IPS-20b (cell line): ENCODE results near the gene TMPRSS11D.

ENCODE experiments used
- H3K27ac ChIP-seq: one replicate; pipeline ENCODE4 v1.5.1; 2013; ENCODE audit warnings: low read length
- H3K27me3 ChIP-seq: 2 replicates; pipeline ENCODE4 v1.6.1; 2013; ENCODE audit warnings: mild to moderate bottlenecking, low read length, inconsistent platforms; ENCODE audit not compliant: insufficient read depth
- H3K36me3 ChIP-seq: 2 replicates; pipeline ENCODE4 v1.6.1; 2013; ENCODE audit warnings: low read depth, mild to moderate bottlenecking, inconsistent platforms, low read length, moderate library complexity; ENCODE audit not compliant: insufficient read depth
- H3K4me1 ChIP-seq: 2 replicates; pipeline ENCODE4 v1.6.1; 2013; ENCODE audit warnings: mild to moderate bottlenecking, control low read depth, inconsistent platforms, low read length, moderate library complexity; ENCODE audit not compliant: insufficient read depth
- H3K4me3 ChIP-seq: 2 replicates; pipeline ENCODE4 v1.5.1; 2013; ENCODE audit warnings: mild to moderate bottlenecking, low read length, inconsistent platforms
- H3K9ac ChIP-seq: 2 replicates; pipeline ENCODE4 v1.6.1; 2013; ENCODE audit warnings: low read depth, mild to moderate bottlenecking, inconsistent platforms, low read length, moderate library complexity
- H3K9me3 ChIP-seq: 2 replicates; pipeline ENCODE4 v1.6.1; 2013; ENCODE audit warnings: mild to moderate bottlenecking, low read depth, low read length, inconsistent platforms; ENCODE audit not compliant: insufficient read depth

Gene TMPRSS11D

GRCh38 chr4:67820903-67821302, 62.9 kb downstream of the TMPRSS11D start:
- Histone ChIP-seq H3K27me3 (no peaks in the 10 kb centered on the region), H3K27ac (no peak overlapping the region), H3K36me3 (no peaks in the 10 kb centered on the region), H3K9me3 (no peaks in the 10 kb centered on the region), H3K9ac (no peak overlapping the region), H3K4me1 (no peaks in the 10 kb centered on the region), H3K4me3 (no peak overlapping the region)

- Histone ChIP-seq H3K4me1 (no peaks in the 10 kb centered on the region), H3K27ac (no peak overlapping the region), H3K27me3 (no peaks in the 10 kb centered on the region), H3K9me3 (no peaks in the 10 kb centered on the region), H3K4me3 (no peak overlapping the region), H3K9ac (no peak overlapping the region), H3K36me3 (no peaks in the 10 kb centered on the region)
Observed at GRCh38 chr4:67810011-67810410, 73.8 kb downstream of the TMPRSS11D start.

- H3K4me1 ChIP-seq = no peaks in the 10 kb centered on the region
- no peaks in the 10 kb centered on the region for H3K27me3 ChIP-seq
- no peak overlapping the region for H3K4me3 ChIP-seq
- no peaks in the 10 kb centered on the region for H3K9me3 ChIP-seq
- H3K36me3 ChIP-seq = no peaks in the 10 kb centered on the region
- H3K9ac ChIP-seq = no peak overlapping the region
- no peak overlapping the region for H3K27ac ChIP-seq
Observed at GRCh38 chr4:67809502-67809901, 74.3 kb downstream of the TMPRSS11D start.

- Histone ChIP-seq H3K27me3 (no peaks in the 10 kb centered on the region), H3K4me1 (no peaks in the 10 kb centered on the region), H3K9me3 (no peaks in the 10 kb centered on the region), H3K4me3 (no peak overlapping the region), H3K36me3 (no peaks in the 10 kb centered on the region), H3K9ac (no peak overlapping the region), H3K27ac (no peak overlapping the region)
Observed at GRCh38 chr4:67796810-67797209, 87.0 kb downstream of the TMPRSS11D start.

- H3K27ac ChIP-seq = no peak overlapping the region
- H3K4me3 ChIP-seq = no peak overlapping the region
- H3K36me3 ChIP-seq = no peaks in the 10 kb centered on the region
- H3K9me3 ChIP-seq = no peaks in the 10 kb centered on the region
- no peaks in the 10 kb centered on the region for H3K27me3 ChIP-seq
- no peak overlapping the region for H3K9ac ChIP-seq
- no peaks in the 10 kb centered on the region for H3K4me1 ChIP-seq
Observed at GRCh38 chr4:67790721-67791120, 93.1 kb downstream of the TMPRSS11D start.

GRCh38 chr4:67787311-67787710, 96.5 kb downstream of the TMPRSS11D start:
- no peaks in the 10 kb centered on the region for H3K4me1 ChIP-seq
- H3K9ac ChIP-seq = no peak overlapping the region
- H3K9me3 ChIP-seq = no peaks in the 10 kb centered on the region
- H3K27ac ChIP-seq = no peak overlapping the region
- H3K27me3 ChIP-seq = no peaks in the 10 kb centered on the region
- H3K36me3 ChIP-seq = no peaks in the 10 kb centered on the region
- H3K4me3 ChIP-seq = no peak overlapping the region

- no peaks in the 10 kb centered on the region for H3K4me1 ChIP-seq
Observed at GRCh38 chr4:67785528-67785927, 98.3 kb downstream of the TMPRSS11D start.

GRCh38 chr4:67779631-67780030, 104.2 kb downstream of the TMPRSS11D start:
- Histone ChIP-seq H3K27me3 (no peaks in the 10 kb centered on the region), H3K4me1 (0 out of 2 replicates have a peak, but pooled peaks cover 2% of the 10 kb centered on the region), H3K4me3 (no peak overlapping the region), H3K27ac (no peak overlapping the region), H3K36me3 (no peaks in the 10 kb centered on the region), H3K9ac (no peak overlapping the region), H3K9me3 (no peaks in the 10 kb centered on the region)

More at GRCh38 chr4:67785528-67785927, 98.3 kb downstream of the TMPRSS11D start:
- Histone ChIP-seq H3K9ac (no peak overlapping the region), H3K9me3 (no peaks in the 10 kb centered on the region), H3K4me3 (no peak overlapping the region), H3K27ac (no peak overlapping the region), H3K36me3 (no peaks in the 10 kb centered on the region), H3K27me3 (no peaks in the 10 kb centered on the region)

GRCh38 chr4:67776746-67777145, 107.1 kb downstream of the TMPRSS11D start:
- Histone ChIP-seq H3K4me1 (0 out of 2 replicates have a peak, but pooled peaks cover 2% of the 10 kb centered on the region), H3K9ac (no peak overlapping the region), H3K9me3 (no peaks in the 10 kb centered on the region), H3K36me3 (no peaks in the 10 kb centered on the region), H3K27ac (no peak overlapping the region), H3K4me3 (no peak overlapping the region), H3K27me3 (no peaks in the 10 kb centered on the region)
